ENCODE results near the gene UBE2E3.
"Not testable (repeated sequence)": the region's sequence is repeated elsewhere in the genome, so short reads cannot be mapped to it uniquely, and the experiment has no call there.

UBE2E3 gene

DNA sequence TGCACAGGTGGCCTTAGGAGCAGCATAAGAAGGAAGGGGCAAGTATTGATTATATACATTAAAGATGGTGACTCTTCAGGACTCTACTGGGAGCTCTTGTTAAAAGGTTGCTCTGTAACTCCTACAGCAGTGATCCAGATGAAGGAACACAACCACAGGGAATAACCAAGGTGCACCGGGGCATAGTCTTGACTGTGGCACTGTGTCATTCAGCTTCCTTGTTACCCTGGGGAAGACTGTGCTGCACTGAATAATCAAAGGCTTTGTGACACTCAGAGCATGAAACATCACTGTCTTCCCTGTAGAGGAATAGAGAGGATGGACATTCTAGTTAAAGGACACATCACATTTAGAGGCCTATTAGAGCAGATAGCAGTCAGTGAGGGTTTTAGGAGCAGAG is 105.3 kb downstream of the UBE2E3 start:
- no peak for DNase-seq

DNA sequence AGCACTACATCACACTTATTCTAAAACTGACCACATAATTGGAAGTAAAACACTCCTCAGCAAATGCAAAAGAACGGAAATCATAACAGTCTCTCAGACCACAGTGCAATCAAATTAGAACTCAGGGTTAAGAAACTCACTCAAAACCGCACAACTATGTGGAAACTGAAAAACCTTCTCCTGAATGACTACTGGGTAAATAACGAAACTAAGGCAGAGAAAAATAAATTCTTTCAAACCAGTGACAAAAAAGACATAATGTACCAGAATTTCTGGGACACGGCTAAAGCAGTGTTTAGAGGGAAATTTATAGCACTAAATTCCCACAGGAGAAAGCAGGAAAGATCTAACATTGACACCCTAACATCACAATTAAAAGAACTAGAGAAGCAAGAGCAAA is 111.5 kb downstream of the UBE2E3 start:
- DNase-seq: not testable (repeated sequence)

DNA sequence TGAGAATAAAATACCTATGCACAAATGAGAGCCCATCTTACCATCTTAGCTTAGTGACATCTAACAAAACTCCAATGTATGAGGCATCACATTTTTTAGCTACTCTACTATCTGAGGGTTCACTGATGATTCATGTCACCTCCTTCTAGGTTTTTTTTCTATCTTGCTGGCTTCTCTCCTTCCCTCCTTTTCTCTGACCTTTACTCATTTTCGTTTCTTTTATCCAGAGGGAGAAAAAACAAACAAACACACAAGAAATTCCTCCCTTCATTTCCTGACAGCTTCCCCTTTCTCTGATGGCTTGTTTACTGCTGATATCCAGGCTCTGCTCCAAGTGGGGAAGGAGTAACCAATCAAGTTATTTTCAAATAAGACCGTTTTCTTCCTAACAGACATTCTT is 115.1 kb downstream of the UBE2E3 start:
- no peak for DNase-seq

DNA sequence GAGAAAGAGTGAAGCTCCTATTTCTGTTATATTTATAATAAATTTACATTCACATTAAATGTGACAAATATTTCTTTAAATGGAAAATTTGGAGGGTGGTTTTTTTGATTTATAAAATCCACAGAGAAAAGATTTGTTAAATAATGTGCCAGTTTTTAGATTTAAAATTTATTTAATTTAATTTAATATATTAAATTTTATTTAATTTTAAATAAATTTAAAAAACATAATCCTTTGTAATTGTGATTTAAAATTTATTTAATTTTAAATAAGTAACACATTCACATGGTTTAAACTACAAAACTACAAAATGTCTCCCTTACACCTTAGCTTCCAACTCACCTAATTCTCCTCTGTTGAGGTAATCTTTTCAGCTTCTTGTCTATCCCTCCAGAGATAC is 123.3 kb downstream of the UBE2E3 start:
- DNase-seq: no peak

DNA sequence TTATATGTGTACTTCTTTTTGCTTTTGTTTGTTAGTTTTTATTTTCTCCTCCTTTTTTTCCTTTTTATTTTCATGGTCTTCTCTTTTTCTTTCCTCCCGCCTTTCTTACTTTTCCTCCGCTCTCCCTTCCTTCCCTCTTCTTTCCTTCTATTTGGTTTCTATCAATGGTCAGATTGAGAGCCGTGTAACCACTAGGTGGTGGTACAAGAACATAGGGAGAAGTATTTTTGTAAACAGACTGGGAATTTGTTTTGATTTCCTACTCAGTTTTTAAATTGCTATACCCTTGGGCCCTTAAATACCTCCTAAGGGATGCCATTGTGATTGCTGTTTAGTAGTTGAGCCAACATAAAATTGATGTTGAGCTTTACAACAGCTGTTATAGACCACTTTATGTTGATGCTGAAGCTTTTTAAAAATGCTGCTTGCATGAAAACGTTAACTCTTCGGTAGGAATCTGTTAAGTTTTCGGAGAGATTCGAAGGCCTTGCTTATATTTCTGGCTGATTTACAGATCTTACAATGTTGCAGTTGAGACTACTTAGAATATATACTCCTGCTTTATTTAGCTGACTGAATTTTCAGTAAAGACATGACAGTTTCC is 124.2 kb downstream of the UBE2E3 start:
- peak; percentile 67 for DNase-seq

DNA sequence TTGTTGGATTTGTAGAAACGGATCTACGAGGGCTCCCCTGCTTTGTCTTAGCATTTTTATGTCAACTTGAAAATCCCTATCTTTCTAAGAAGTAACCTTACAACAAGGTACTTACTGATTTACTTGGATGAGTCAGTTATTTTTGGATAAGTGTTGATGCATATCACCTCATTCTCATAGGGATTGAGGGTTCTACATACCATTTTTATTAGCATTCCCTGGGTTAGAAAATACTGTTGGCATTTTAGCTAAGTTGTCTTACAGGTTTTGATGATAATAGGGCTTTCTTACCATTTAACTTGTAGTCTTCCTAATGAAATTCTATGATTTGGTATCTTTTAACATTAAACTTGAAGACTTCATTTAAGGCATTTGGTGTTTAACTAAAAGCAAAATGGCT is 125.2 kb downstream of the UBE2E3 start:
- no peak for DNase-seq

DNA sequence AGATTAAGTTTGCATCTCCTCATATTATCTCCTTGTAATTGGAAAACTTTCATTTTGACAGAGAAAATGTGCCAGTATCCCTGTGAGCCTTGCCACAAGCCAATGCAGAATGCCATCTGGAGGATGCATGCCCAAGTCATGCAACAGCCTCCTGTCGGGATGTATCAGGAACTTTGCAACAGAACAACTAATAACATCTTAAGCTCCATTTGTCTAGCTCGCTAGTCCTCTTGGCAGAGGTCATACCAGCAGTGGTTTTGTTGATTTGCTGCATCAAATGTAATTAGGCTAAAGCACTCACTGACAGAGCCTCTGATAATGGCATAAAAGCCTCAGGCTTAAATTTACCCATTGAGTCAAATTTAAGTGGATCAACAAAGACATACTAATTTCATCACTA is 125.8 kb downstream of the UBE2E3 start:
- no peak for DNase-seq

DNA sequence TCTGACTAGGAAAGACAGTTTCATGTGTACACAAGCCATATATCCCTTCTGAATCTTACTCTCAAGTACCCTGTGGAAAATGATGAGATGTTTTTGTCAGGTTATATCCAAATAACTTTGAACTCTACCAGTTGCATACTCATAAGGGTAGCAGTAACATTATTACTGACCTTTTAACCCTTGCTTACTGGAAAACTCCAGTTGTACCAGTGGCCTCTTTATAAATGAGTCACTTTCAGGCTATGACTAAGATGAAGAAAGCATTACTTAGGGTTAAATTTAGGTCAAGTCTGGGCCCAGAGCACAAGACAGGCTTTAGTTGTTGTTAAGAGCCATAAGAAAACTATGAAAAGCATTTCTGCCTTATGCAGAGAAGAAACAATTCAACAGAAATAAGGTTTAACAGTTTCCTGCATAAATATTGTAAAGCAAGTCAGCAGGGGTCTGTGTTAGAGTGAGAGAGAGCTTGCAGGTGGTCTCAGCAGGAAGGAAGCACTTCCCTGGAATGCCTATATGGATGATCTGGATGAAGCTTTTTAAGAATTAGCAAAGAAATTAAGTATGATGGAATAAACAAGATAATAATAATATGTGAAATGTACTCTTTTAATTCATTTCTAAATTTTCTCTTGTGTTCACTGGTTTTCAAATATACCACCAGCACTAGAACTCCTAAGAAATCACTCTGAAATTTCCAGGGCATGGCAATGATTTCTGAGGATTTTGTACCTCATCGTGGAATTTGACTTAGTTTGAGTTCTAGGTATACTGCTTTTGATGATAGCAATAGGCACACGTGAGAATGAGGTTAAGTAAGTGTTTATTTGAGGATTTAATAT is 126.6 kb downstream of the UBE2E3 start:
- DNase-seq: peak; percentile 65

DNA sequence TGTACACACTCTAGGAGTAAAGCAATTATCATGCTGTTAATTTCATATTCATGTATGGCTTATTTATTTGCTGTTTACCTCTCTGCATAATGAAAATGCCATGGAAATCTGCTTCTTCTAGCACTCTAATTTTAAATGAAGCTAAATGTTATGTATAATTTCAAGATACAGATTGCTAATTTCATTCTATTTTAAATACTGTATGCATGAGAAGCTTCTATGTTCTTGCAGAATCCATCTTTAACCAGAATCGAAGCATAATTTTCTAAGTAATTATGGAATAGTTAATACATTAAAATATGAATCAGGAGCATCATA is 127.2 kb downstream of the UBE2E3 start:
- DNase-seq: no peak

DNA sequence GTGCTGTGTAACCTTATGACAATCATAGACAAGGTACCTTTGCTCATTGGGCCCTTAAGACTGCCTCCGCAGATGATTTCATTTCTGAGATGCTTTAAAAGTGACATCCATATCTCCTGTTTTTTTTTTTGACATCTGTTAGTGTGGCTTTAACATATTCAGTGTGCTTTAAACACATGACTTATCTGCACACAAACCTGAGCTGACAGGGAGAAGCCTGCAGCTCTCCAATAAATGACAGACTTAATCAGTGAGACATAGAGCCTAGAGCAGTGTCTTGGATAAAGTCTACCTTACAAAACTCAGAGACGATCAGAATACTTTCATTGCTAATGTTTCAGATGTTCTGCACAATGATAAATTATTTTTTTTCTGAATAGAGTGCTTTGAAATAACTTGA is 130.7 kb downstream of the UBE2E3 start:
- DNase-seq: no peak

DNA sequence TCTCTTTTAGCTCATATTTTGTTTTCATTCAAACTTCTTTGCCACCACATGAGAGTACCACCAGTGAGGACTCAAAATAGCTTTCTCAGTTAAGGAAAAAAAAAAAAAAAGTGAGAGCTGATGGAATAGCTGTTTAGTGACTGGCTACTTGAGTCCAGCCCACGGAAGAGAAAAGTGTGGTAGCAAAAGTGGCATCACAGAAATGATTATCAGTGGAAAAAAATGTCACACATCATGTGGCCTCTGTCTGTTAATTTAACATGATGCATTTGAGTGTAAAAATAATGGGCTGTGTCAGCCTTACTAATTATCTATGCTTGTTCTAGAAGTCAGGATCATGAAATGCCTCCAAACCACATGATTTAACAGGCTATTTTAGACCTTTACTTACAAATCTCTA is 132.5 kb downstream of the UBE2E3 start:
- DNase-seq: no peak
